GM12891 (cell line): Measurements from ENCODE around the gene TLN1.

Experiments used
- POLR2A ChIP-seq: IDR thresholded peaks from 2 replicates; pipeline ENCODE4 v1.6.1; 2011; ENCODE audit warnings: low read depth, low read length, control low read depth
- POLR2AphosphoS5 ChIP-seq: IDR thresholded peaks from 2 replicates; pipeline ENCODE4 v1.6.1; 2011; ENCODE audit warnings: low read depth, low read length, control low read depth
- POU2F2 ChIP-seq: IDR thresholded peaks from 2 replicates; pipeline ENCODE4 v1.6.1; 2011; ENCODE audit warnings: low read depth, mild to moderate bottlenecking, control low read depth, low read length, moderate library complexity
- SPI1 ChIP-seq: IDR thresholded peaks from 2 replicates; pipeline ENCODE4 v1.6.1; 2011; ENCODE audit warnings: low read depth, low read length, control low read depth
- TAF1 ChIP-seq: IDR thresholded peaks from 2 replicates; pipeline ENCODE4 v1.6.1; 2011; ENCODE audit warnings: low read depth, low read length, control low read depth

DNA sequence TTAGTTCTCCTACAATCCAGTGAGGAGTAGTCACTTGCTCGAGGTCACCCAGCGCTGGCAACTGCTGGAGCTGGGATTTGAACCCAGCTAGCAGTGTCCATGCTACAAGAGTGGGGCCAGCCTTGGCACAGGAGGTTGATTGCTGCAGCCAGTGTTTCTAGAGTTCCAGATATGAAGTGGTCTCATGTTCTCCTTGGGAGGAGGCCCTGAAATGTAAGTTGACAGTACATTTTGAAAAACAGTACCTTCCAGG lies 73.1 kb downstream of the TLN1 start:
- TF ChIP-seq POU2F2 (no peak), POLR2A (no peak), POLR2AphosphoS5 (no peak), TAF1 (no peak), SPI1 (no peak)
